ENCODE measurements around the gene AFAP1. TPM values are rescaled to one million over a fixed set of nuclear protein-coding genes. Genes with fewer than 3 reads are reported as not detected.

AFAP1 gene
- total RNA-seq, 2 experiments from 2014 or later, result 18.1 to 18.7 TPM

GRCh38 chr4:7713757-7714156, 225.9 kb downstream of the AFAP1 start:
- CTCF ChIA-PET, result no interaction called here
- POLR2A ChIA-PET, result no interaction called here

- CTCF ChIA-PET, result interaction anchor here (1.4 kb wide), 1 partner anchor 8 kb away, joined by 3 read pairs; no protein-coding TSS in a partner anchor
- POLR2A ChIA-PET, result no interaction called here
Observed at GRCh38 chr4:7712021-7712671, 227.5 kb downstream of the AFAP1 start.

GRCh38 chr4:7711307-7711963, 228.2 kb downstream of the AFAP1 start:
- ChIA-PET POLR2A (no interaction called here), CTCF (interaction anchor here (1.4 kb wide), 1 partner anchor 9 kb away, joined by 3 read pairs; no protein-coding TSS in a partner anchor)

GRCh38 chr4:7710576-7711306, 228.9 kb downstream of the AFAP1 start:
- ChIA-PET CTCF (interaction anchor here (1.4 kb wide), 1 partner anchor 9 kb away, joined by 3 read pairs; no protein-coding TSS in a partner anchor), POLR2A (no interaction called here)

GRCh38 chr4:7710126-7710525, 229.5 kb downstream of the AFAP1 start:
- CTCF ChIA-PET, result no interaction called here
- POLR2A ChIA-PET, result no interaction called here

GRCh38 chr4:7709431-7709830, 230.2 kb downstream of the AFAP1 start:
- POLR2A ChIA-PET, result no interaction called here
- CTCF ChIA-PET, result no interaction called here

GRCh38 chr4:7708981-7709380, 230.7 kb downstream of the AFAP1 start:
- CTCF ChIA-PET, result no interaction called here
- POLR2A ChIA-PET, result no interaction called here

Other genes with a start within 250 kb of the AFAP1 start
- gene ABLIM2, start 219.0 kb upstream of the AFAP1 start, total RNA-seq, result under 1 TPM; 0.32 to 0.63 TPM

Data from activated CD8-positive, alpha-beta memory T cell treated with anti-CD3 and anti-CD28 coated beads for 36 hours (primary cell).